Right hindlimb (tissue), 1 donor: ENCODE measurements around the gene MAB21L4.

Experiments used
- DNase-seq: peaks from one replicate; pipeline ENCODE4 v3.0.0-alpha.2; 2018

Gene MAB21L4

GRCh38 chr2:240911641-240912265 lies 15.8 kb upstream of the MAB21L4 start:
- no peak for DNase-seq

GRCh38 chr2:240909216-240909974 lies 13.4 kb upstream of the MAB21L4 start:
- DNase-seq: no peak

- DNase-seq: no peak
Observed at GRCh38 chr2:240906911-240907590, 11.1 kb upstream of the MAB21L4 start.

GRCh38 chr2:240906141-240906910 lies 10.4 kb upstream of the MAB21L4 start, which contains the start of gene CROCC2:
TSS of gene CROCC2 (plus strand) at chr2:240906336. CDS start at chr2:240906514, 178 bp downstream.
- DNase-seq: no peak

DNA sequence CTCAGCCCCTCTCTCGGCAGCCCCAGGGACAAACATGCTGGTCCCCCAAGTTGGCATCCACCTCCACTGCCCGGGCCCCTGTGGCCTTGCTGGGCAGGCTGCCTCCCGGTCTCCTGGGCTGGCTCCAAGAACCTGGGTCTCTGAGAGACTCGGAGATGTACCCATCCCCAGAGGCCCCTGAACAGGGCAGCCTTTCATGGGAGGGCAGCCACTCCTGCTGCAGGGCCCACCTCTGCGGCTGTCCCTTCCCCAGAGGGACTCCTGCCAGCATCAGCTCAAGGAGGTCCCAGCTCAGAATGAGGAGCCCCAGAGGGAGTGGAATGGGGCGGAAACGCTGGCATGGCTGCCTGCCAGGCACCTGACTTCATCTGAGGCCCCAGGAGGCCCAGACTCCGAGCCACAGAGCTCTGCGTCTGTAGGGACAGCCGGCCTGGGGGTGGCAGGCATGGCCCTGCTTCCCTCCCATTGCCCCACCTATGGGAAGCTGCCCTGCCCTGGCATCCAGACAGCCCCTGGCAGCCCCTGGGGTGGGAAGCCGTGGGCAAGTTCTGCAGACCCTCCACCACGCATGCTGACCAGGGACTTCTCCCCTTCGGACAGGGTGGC lies 9.3 kb upstream of the MAB21L4 start:
- DNase-seq: no peak

GRCh38 chr2:240904216-240905175 lies 8.5 kb upstream of the MAB21L4 start:
- no peak for DNase-seq

DNA sequence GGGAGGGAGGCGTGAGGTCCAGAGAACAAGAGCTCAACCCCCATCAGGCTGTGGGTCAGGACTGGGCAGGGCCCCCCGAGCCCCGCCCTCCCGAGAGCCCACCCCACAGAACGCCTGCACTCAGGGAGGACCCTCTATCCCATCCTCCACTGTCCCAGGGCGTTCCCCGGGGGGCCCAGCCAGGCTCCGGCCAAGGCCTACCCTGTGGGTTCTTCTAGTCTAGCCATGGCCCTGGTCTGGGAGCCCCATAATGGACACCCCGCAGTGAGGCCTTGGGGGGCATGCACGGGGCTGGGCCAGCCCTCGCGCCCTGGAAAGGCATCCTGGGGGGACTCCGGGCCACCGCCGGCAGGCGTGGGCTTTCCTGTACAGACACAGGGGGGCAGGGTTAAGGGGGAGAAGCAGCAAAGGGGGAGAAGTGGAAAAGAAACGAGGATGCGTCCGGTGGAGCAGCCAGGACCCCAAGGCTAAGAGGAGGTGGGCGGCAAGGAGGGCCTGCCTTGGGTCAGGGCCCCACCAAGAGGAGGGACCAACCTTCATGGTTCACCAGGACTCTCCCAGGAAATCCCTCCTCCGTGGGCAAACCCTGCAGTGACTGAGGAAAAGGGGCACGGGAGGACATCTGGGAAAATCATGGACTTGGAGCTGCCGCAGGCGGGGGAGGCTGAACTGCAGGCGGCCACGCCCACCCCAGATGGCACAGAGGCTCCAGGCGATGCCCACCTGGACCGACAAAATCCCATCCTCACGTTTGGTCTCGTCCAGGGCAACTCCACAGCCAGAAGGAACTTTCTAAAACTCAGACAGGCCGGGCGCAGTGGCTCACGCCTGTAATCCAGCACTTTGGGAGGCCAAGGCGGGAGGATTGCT lies 7.5 kb upstream of the MAB21L4 start:
- no peak for DNase-seq

DNA sequence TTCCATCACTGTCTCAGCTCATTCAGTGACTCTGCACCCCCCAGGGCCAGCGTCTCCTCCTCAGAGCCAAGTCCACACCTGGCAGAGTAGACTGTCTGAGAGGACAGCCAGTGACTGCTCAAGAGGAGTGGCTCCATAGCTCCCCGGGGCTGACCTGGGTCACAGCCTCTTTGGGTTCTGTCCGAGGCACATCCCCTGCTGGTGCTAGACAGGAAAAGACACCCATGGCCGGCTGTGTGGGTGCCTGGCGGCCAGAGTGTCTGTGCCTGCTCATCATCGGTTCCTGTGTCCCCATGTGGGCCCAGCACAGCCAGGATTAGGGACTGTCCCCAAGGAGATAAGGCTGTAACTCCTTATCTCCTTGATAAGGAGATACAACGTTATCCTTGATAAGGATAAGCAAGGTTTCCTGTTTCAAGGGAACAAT lies 6.7 kb upstream of the MAB21L4 start:
- DNase-seq: no peak

DNA sequence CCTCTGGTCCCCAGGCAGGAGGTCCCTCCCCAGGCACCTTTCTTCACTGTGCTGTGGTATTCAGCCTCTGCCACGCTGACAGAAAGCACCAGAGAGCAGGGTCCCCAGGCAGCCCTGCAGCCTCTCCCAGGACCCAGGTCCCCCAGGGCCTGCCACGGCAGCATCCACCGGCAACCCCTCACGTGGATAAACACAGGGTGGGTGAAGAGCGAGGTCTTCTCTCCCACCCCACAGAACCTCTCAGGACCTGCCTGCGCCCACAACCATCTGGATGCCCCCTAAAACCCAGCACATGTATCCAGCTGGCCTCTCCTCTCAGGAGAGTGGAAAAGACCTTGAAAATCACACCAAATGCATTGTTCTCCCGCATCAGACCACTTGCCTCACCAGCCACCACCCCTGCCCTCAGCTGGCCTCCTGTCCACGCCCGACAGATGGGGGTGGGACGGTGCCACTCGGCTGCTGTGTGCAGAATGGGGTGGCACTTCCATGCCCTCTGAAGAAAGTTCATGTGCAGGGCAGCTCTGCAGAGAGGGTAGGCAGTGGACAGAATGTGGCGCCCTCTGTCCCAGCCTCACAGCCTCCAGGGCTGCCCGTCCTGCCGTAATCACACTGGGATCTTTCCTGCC lies 6.1 kb upstream of the MAB21L4 start:
- no peak for DNase-seq

- DNase-seq: no peak
Observed at GRCh38 chr2:240900141-240900860, 4.3 kb upstream of the MAB21L4 start.

DNA sequence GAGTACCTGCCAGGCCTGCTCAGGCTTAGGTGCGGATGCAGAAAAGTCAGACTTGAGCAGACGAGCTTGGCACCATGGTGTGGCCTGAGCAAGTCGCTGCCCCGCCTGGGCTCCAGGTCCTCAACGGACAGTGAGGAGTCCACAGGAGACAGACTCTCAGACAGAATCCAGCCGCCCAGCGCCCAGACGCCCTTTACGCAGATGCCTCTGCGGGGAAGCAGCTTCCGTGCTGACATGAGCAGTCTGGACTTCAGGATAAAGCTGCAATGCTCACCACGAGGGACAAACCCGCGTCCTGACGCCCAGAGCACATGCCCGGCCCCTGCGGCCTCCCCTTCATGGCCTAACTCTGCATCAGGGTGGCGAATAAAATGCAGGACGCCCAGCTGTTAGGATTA lies 3.5 kb upstream of the MAB21L4 start:
- DNase-seq: no peak

GRCh38 chr2:240898731-240899467 lies 2.9 kb upstream of the MAB21L4 start:
- no peak for DNase-seq

GRCh38 chr2:240898108-240898730 lies 2.3 kb upstream of the MAB21L4 start:
- no peak for DNase-seq

DNA sequence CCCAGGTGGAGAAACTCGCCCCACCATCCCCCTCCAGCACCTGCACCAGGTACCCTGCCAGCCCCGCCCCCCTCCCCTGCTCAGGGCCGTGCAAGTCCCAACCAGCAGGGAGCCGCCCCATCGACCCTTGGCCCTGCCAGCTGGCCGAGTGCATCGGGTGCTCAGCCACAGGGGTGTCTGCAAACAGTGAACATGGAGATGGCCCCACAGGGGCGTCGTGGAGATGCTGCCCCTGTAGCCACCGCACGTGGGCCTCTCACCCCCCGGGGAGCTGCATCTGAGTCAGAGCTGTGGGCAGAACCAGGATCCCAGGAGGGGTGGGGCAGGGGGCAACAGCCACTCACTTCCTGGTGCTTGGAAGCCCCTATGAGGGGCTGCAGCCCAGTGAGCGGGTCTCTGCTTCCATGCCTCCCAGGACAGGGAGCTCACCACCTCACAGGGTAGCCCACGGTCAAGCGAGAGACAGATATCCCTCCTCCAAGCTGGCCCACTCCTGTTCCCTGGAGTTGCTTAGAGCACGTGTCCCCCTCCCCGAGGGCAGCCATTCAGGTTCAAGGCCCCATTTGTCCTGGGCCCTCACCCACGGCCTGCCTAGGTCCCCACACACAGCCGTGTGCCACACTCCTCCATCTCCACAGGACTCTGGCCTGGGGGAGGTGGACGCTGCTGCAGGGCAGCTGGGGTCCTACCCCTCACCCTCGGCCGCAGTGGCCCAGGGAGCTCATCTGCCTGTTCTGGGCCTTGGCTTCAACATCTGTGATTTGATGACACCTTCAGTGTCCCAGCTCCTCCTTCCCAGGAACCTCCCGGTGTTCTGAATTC lies 1.1 kb upstream of the MAB21L4 start:
- no peak for DNase-seq

DNA sequence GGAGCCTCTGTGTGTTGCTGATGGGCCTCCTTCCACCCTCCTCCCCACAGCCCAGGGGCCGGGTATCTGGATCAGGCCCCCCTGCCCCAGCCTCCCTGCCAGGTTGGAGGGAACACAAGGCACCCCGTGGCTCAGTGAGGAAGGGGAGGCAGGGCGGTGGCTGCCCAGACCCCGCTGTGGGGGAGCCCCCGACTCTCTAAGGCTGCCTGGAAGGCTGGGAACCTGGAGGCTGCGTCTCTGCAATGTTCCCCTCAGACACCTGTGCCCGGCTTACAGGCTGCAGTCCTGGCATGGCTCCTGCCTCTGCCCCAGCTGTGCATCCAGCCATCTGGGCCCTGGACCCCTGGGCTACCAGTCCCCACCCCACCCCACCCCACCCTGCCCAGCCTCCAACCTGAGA lies 438 bp upstream of the MAB21L4 start:
- no peak for DNase-seq

GRCh38 chr2:240894836-240895558 lies 959 bp downstream of the MAB21L4 start:
- DNase-seq: no peak
